Measurements from ENCODE around the gene PPP2R2C. TPM values are rescaled to one million over a fixed set of nuclear protein-coding genes. Genes with fewer than 3 reads are reported as not detected.

The PPP2R2C gene
- total and polyA plus RNA-seq, 10 of the 15 experiments (the other 5 are each of a cell fraction or from before 2014, with no cell fraction given): 0.13 to 0.15 TPM; not detected in 8

DNA sequence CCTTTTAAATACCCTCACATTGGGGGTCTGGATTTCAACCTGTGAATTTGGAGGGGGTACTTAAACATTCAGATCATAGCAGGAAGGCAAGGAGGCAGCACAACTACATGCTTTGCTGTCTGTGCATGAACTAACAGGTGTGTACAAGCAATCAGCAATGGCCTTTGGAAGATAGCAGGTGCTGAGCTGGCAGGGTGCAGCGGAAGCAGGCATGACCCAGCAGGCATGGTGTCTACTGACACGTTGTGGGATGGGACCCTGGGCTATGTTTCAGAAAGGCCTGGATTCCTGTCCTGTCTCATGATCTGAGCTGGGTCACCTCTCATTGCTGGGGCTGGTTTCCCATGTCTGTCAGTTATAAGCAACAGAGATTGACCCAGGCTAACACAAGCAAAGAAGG is 13.9 kb downstream of the PPP2R2C start:
- RAD21 ChIA-PET (ENCODE audit: unreplicated experiment): no interaction called here
- WGBS (ENCODE audit: insufficient coverage, insufficient replicate concordance, low lambda C conversion rate, missing lambda C conversion rate): 24% methylated on average over 2 of the region's 2 CpGs

DNA sequence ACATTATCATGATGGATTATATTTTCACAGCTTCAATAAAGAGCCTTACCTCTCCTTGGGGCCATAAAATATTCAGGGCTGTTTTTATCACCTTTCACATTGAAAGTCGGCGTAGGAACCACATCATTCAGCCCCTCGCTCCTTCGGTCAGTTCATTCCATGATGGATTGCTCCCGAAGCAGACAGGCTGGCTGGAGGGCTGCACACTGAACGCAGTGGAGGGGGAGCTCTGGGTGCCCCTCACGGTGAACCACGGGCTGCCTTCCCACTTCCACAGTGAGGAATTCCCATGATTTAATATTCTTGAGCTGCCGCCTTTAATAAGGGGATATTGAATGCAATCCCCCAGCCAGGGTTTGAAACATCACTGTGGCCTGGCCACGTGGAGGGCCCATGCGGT is 16.0 kb downstream of the PPP2R2C start:
- H3K9ac ChIP-seq (ENCODE audit: control insufficient read depth, insufficient read depth, low read length): no peak overlapping the region
- H3K27me3 ChIP-seq (replicated peaks in 1 of 2; ENCODE audit: control insufficient read depth in 2 of 2, insufficient read depth in 2 of 2, low read length in 1 of 2): peaks cover 0 to 3% of the 10 kb centered on the region in 2 experiments; a peak in 3 of 4 replicates
- no peak for ATAC-seq
- no peak for DNase-seq (ENCODE audit: low read depth, low spot score)
- BruUV-seq (replicated peaks): no TSS peak
- intact Hi-C loops (cut with micrococcal nuclease; ENCODE audit: unreplicated experiment): no loop called here
- 25% methylated on average over 11 of the region's 11 CpGs for WGBS (ENCODE audit: insufficient coverage, insufficient replicate concordance, low lambda C conversion rate, missing lambda C conversion rate)
- POLR2A ChIA-PET: no interaction called here
- no peak overlapping the region for H3K27ac ChIP-seq (ENCODE audit: control insufficient read depth, insufficient read depth)
- no peaks in the 10 kb centered on the region for H3K9me3 ChIP-seq (replicated peaks; ENCODE audit: control insufficient read depth, insufficient read depth, low read length)
- no peaks in the 10 kb centered on the region for H4K20me1 ChIP-seq (ENCODE audit: control insufficient read depth, insufficient read depth)
- H2AFZ ChIP-seq (ENCODE audit: control insufficient read depth, low read depth, low read length): no peak overlapping the region
- SMC1A ChIA-PET (ENCODE audit: uncharacterized antibody, unreplicated experiment): no interaction called here
- H3K4me3 ChIP-seq: no peak overlapping the region
- no peak overlapping the region for H3K4me2 ChIP-seq (ENCODE audit: control insufficient read depth, insufficient read depth)
- in situ Hi-C loops (cut with MboI): no loop called here
- CTCF ChIA-PET: interaction anchor here (1.0 kb wide), 1 partner anchor 59 kb away, joined by 4 read pairs; no protein-coding TSS in a partner anchor
- FAIRE-seq: no peak
- RAD21 ChIA-PET (ENCODE audit: unreplicated experiment): no interaction called here
- TF ChIP-seq BHLHE40 (IDR thresholded peaks at IDR 0.05; ENCODE audit: borderline replicate concordance in 1 of 2, low read depth in 2 of 2, low read length in 1 of 2) (no peak), SUPT20H (IDR thresholded peaks at IDR 0.05; ENCODE audit: borderline replicate concordance, control insufficient read depth, low read depth, low read length) (no peak), NFYA (IDR thresholded peaks at IDR 0.05; ENCODE audit: borderline replicate concordance, low read depth, low read length) (no peak), MYB (IDR thresholded peaks at IDR 0.05; ENCODE audit: borderline replicate concordance, low read depth, low read length) (no peak), CHD2 (IDR thresholded peaks at IDR 0.05; ENCODE audit: borderline replicate concordance, low read depth, low read length) (no peak)
- TF ChIP-seq, protein P1, sequence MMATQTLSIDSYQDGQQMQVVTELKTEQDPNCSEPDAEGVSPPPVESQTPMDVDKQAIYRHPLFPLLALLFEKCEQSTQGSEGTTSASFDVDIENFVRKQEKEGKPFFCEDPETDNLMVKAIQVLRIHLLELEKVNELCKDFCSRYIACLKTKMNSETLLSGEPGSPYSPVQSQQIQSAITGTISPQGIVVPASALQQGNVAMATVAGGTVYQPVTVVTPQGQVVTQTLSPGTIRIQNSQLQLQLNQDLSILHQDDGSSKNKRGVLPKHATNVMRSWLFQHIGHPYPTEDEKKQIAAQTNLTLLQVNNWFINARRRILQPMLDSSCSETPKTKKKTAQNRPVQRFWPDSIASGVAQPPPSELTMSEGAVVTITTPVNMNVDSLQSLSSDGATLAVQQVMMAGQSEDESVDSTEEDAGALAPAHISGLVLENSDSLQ (IDR thresholded peaks at IDR 0.05): no peak
- TF ChIP-seq, protein P2, sequence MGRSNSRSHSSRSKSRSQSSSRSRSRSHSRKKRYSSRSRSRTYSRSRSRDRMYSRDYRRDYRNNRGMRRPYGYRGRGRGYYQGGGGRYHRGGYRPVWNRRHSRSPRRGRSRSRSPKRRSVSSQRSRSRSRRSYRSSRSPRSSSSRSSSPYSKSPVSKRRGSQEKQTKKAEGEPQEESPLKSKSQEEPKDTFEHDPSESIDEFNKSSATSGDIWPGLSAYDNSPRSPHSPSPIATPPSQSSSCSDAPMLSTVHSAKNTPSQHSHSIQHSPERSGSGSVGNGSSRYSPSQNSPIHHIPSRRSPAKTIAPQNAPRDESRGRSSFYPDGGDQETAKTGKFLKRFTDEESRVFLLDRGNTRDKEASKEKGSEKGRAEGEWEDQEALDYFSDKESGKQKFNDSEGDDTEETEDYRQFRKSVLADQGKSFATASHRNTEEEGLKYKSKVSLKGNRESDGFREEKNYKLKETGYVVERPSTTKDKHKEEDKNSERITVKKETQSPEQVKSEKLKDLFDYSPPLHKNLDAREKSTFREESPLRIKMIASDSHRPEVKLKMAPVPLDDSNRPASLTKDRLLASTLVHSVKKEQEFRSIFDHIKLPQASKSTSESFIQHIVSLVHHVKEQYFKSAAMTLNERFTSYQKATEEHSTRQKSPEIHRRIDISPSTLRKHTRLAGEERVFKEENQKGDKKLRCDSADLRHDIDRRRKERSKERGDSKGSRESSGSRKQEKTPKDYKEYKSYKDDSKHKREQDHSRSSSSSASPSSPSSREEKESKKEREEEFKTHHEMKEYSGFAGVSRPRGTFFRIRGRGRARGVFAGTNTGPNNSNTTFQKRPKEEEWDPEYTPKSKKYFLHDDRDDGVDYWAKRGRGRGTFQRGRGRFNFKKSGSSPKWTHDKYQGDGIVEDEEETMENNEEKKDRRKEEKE (IDR thresholded peaks at IDR 0.05): no peak
- H3K36me3 ChIP-seq (ENCODE audit: control insufficient read depth in 2 of 2, insufficient read depth in 2 of 2, low read length in 1 of 2): no peaks in the 10 kb centered on the region
- H3K79me2 ChIP-seq (ENCODE audit: control insufficient read depth, insufficient read depth, low read length): no peaks in the 10 kb centered on the region
- H3K4me1 ChIP-seq (ENCODE audit: control insufficient read depth, insufficient read depth, low read length): no peaks in the 10 kb centered on the region

More for the DNA sequence above, 13.9 kb downstream of the PPP2R2C start:
- Histone ChIP-seq H3K36me3 (ENCODE audit: control insufficient read depth in 2 of 2, insufficient read depth in 2 of 2, low read length in 1 of 2) (no peaks in the 10 kb centered on the region), H3K27ac (ENCODE audit: control insufficient read depth, insufficient read depth) (no peak overlapping the region), H3K79me2 (ENCODE audit: control insufficient read depth, insufficient read depth, low read length) (no peaks in the 10 kb centered on the region), H3K4me3 (no peak overlapping the region), H2AFZ (ENCODE audit: control insufficient read depth, low read depth, low read length) (no peak overlapping the region), H3K9me3 (replicated peaks; ENCODE audit: control insufficient read depth, insufficient read depth, low read length) (no peaks in the 10 kb centered on the region), H3K4me1 (ENCODE audit: control insufficient read depth, insufficient read depth, low read length) (no peaks in the 10 kb centered on the region), H3K4me2 (ENCODE audit: control insufficient read depth, insufficient read depth) (no peak overlapping the region), H3K9ac (ENCODE audit: control insufficient read depth, insufficient read depth, low read length) (no peak overlapping the region), H3K27me3 (replicated peaks in 1 of 2; ENCODE audit: control insufficient read depth in 2 of 2, insufficient read depth in 2 of 2, low read length in 1 of 2) (peaks cover 0 to 3% of the 10 kb centered on the region in 2 experiments; a peak in 3 of 4 replicates), H4K20me1 (ENCODE audit: control insufficient read depth, insufficient read depth) (no peaks in the 10 kb centered on the region)
- ChIA-PET SMC1A (ENCODE audit: uncharacterized antibody, unreplicated experiment) (no interaction called here), CTCF (no interaction called here), POLR2A (no interaction called here)
- intact Hi-C loops (cut with micrococcal nuclease; ENCODE audit: unreplicated experiment) (no loop called here), in situ Hi-C loops (cut with MboI) (no loop called here)
- DNase-seq (ENCODE audit: low read depth, low spot score): no peak
- no peak for ATAC-seq
- no peak for FAIRE-seq
- BruUV-seq (replicated peaks): no TSS peak
- no peak for TF ChIP-seq PAX5 (IDR thresholded peaks at IDR 0.05; ENCODE audit: borderline replicate concordance, low read depth, low read length)
- TF ChIP-seq, protein P3, sequence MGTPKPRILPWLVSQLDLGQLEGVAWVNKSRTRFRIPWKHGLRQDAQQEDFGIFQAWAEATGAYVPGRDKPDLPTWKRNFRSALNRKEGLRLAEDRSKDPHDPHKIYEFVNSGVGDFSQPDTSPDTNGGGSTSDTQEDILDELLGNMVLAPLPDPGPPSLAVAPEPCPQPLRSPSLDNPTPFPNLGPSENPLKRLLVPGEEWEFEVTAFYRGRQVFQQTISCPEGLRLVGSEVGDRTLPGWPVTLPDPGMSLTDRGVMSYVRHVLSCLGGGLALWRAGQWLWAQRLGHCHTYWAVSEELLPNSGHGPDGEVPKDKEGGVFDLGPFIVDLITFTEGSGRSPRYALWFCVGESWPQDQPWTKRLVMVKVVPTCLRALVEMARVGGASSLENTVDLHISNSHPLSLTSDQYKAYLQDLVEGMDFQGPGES (IDR thresholded peaks at IDR 0.05): no peak
- no peak for TF ChIP-seq TCF12 (IDR thresholded peaks at IDR 0.05; ENCODE audit: low read depth, low read length)
- TF ChIP-seq CBFB (IDR thresholded peaks at IDR 0.05; ENCODE audit: low read depth): no peak

All from GM12878 (cell line).